ENCODE data around the gene CHRNA1.

The CHRNA1 gene

DNA sequence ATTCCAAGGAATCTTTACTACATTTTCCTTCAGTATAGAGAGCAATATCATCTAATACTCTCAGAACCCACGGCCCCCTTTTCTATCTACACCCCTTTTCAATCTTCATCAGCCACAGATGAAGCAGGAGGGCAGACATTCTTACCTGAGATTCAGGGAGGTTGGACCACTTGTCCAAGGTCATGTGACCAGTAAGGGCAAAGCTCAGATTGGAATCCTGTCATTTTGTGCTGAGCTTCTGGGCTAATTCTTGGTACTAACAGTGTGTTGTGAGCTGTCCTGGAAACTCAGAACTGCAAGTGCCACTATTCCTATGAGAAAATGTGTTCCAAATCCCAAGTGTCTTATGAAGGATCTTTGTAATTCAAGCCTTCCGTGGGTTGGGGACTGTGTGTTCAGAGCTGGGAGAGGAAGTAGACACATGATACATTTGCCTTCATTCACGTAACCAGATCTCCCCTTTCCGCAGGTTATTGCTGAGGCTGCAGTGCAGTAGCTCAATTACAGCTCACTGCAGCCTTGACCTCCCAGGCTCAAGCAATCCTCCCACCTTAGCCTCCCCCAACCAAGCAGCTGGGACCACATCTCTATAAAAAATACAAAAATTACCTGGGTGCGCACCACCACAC, 3.3 kb downstream of the CHRNA1 start:
- no peak for DNase-seq (ENCODE audit: low read depth in 2 of 2)

DNA sequence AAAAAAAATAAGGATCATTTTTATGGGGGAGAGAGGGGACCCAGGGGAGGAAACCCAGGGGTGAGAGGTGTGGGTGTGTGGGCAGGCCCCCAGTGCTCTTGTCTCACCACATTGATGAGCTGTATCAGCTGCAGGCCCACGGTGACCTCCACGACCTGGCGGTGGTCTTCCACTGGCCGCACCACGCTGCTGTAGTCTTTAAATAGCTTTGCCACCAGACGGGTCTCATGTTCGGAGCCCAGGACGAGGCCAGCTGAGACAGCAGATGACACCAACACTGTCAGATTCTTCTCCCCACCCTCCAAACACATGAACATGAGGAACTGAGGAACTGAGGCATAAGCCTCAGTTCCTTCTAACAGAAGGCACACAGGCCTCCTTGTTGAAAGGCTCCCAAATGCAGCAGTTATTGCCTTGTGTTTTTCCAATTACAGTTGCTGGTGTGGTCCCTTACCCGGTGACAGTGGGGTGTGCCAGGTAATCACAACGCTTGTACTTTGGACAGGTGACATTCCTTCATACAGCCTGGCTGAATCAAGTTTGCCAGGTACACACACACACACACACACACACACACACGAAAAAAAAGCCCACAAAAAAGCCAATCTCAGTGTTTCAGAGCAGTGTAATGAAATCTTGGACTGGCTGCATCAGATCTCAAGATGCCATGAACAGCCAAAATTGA, 4.7 kb downstream of the CHRNA1 start:
- no peak for DNase-seq (ENCODE audit: low read depth in 2 of 2)

DNA sequence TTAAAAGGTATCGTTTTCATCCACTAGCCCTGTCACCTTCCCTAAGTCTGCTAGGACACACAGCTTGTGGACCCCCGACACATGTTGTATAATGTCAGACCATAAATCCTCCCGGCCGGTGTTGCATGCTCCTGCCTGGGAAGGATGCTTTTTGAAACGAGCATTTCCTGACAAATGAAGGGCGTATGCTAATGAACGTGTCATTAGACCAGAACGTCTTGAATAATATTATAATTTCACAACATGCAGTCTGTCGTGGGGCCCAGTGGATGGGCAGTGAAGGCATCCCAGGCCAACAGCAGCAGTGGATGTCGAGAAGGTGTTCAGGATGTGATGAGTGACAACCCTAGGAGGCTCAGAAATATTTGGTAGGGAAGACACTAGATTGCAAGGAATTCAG, 7.5 kb downstream of the CHRNA1 start:
- DNase-seq (ENCODE audit: low read depth in 2 of 2) = no peak

DNA sequence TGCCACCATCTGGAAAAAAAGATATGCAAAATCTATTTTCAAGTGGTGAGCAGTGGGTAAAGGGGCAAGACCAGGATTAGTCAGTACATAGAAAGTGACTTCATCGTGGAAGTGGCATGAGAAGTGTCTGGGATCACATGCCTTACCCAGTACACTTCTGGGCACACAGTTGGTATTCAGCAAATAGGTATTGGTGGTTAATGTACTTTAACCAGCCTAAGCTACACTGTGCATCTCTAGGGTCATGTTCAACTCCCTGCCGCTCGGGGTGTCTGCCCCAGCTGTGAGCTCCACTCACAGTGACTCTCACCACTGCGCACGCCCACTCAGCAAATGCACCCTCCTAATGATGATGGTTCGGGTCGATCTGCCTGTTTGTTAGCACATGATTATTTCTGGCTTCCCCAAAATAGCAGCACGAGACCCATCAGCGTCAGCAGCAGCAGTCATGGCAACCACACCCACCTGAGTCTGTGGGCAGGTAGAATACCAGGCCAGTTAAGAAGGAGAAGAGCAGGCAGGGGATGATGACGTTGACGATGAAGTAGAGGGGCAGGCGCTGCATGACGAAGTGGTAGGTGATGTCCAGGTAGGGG, 11.1 kb downstream of the CHRNA1 start:
- no peak for DNase-seq (ENCODE audit: low read depth in 2 of 2)

DNA sequence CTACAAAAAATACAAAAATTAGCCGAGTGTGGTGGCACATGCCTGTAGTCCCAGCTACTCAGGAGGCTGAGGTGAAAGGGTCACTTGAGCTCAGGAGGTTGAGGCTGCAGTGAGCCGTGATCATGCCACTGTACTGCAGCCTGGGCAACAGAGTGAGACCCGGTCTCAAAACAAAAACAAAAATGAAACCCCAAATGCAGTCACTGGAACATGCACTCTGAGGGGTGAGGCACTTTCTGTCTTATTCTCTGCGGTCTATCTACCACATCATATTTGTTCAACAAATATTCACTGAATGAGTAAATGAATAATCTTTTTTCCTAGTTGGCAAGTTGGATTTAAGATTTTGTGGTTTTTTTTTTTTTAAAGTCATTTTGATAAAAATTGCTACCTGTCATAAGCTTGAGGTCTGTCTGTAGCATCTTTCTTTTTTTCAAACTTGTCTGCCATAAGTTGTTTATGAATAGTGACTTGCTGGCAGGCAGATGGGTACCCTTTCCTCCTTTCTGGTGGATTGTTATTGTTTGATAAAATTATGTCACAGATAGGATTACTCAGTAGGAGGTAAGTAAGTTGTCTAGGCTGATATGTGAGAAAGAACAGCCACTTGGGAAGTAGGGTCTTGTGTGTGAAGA, 11.8 kb downstream of the CHRNA1 start:
- DNase-seq (ENCODE audit: low read depth in 2 of 2) = no peak

DNA sequence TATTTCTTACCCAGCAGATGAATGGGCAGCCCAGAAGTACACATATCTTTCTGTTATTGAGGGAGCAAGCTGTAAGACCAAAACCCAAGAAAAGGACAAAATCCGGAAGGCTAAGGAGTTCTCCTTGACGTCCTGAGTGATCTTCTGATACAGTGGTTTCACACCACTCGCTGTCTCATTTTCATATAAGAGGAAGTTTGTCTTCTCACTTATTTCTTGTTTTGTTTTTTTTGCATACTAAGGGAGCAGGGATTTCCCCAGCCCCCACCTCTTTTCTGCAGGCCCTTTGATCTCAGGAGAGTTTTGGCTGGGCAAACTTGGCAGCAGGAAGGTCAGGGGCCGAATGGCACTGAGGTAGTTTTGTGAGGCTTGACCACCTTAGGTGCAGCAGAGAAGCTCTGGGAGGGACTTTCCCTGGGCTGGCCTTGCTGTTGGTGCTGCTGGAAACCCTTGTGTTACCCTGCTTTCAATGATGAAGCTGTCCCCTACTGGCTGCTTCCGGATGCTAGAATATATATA, 13.3 kb downstream of the CHRNA1 start:
- no peak for DNase-seq (ENCODE audit: low read depth in 2 of 2)

DNA sequence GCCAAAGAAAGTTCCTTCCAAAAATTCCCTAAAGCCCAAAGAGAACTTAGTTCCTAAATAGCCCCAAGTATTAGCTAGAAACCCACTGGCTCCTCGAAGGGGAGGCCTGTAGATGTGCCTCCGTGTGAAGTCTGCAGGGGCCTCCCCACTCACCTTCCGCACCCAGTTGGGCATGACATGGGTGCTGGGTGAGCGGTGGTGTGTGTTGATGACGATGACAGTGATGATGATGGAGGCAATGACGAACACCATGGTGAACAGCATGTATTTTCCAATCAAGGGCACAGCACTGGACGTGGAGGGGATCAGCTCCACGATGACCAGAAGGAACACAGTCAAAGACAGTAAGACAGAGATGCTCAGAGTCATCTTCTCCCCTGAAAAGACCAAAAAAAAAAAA, 14.5 kb downstream of the CHRNA1 start:
- DNase-seq (ENCODE audit: low read depth in 2 of 2) = no peak

DNA sequence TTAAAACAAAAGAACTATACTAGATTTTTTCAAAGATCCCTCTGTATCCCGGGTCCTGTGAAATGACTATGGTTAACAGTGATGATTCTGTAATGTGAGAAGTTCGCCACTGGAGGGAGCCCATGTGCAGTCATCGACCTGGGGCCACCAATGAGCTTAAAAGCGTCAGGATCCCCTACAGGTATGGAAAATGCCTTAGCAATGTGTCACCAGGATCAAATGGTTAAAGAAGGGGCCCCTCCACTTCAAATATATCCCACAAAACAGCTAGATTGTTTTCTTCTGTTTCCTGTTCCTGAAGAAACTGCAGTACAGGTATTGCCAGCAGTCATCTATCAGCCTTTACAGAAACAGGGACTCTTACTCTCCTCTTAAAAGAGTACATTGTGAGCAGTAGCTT, 15.3 kb downstream of the CHRNA1 start:
- DNase-seq (ENCODE audit: low read depth in 2 of 2) = peak; percentile 62 to 71

DNA sequence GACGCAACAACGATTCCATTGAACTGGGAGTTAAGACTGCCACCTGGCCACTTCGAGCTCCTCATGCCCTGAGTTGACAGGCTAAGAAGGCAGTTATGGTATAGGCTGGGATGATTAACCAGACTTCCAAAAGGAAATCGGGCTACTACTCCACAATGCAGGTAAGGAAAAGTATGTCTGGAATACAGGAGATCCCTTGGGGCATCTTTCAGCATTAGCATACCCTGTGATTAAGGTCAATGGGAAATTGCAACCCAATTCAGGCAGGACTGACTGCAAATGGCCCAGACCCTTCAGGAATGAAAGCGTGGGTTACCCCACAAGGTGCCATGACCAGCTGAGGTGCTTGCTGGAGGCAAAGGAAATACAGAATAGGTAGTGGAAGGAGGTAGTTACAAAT, 19.1 kb downstream of the CHRNA1 start:
- DNase-seq (ENCODE audit: low read depth in 2 of 2) = no peak

DNA sequence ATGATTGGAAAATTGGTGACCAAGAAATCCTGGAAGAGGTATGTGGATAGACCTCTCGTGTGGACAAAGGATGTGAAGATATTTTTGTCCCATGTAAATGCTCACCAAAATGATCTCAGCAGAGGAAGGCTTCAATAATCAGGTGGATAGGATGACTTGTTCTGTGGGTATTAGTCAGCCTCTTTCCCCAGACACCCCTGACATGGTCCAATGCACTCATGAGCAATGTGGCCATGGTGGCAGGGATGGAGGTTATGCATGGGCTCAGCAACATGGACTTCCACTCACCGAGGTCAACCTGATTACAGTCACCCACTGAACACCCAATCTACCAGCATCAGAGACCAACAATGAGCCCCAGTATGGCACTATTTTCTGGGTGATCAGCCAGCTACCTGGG, 20.2 kb downstream of the CHRNA1 start:
- no peak for DNase-seq (ENCODE audit: low read depth in 2 of 2)

DNA sequence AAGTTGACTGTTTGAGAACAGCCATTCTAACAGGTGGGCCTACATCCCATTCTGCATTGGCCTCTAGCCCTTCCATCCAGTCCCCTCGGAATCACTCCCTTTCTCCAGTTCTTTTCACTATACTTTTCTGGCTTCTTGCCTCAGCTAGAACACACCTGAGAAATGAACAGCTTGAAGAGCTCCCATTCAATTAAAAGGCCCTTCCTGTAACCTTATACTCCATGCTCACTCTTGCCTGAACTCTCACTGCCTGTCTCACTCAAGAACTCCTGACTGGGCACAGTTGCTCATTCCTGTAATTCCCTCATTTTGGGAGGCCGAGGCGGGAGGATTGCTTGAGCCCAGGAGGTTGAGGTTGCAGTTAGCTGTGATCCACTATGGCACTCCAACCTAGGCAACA, 23.6 kb downstream of the CHRNA1 start:
- DNase-seq (ENCODE audit: low read depth in 2 of 2) = no peak

DNA sequence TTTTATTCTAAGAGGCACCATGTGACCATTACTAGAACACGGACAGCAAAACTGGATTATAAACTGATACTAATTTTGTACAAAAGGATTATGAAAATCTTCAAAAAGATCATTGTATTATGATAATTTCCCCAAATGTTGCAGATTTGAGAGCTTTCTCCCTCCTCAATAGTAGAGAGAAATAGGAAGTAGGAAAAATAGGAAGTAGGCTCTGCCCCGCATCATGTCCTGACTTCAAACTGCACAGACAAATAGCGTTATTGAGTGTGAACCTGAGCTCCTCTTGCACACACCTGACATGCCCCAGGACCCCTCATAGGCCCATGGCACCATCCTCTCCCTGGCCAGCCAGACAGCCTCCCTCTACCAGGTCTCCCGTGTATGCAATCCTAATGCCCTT, 25.4 kb downstream of the CHRNA1 start:
- no peak for DNase-seq (ENCODE audit: low read depth in 2 of 2)

DNA sequence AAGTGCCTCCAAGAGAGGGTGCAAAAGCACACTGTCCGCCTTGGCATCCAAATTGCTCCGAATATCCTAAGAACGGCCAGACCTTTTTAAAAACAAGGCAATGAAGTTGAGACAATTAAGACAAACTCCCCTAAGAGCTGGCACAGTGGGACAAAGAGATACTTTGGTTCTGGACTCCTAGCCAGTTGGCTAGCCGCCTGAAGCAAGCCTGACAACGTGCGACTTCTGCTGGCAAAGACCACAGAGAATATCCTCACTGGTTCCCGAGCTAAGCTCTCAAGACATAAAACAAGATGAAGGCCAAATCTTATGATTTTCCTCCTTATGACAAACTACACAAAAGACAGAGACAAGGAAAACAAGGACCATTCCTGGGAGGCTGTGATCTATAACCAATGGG, 32.7 kb downstream of the CHRNA1 start:
- DNase-seq (ENCODE audit: low read depth in 2 of 2) = no peak

DNA sequence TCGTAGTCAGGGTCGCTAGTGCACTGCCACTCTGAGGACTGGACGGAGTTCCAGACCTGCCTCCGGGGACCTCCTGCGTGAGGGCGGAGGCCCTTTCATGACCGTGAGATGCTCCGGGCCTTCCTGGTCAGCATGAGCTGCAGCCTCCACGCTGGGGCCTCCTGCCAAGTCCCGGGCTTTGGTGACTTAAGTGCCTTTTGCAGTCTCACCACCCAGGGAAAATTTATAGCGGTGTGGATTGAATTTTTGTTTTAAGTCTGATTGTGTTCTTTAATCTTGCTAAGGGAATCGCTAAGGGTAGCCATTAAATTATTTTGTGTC, 33.6 kb downstream of the CHRNA1 start:
- DNase-seq (ENCODE audit: low read depth in 2 of 2) = no peak

DNA sequence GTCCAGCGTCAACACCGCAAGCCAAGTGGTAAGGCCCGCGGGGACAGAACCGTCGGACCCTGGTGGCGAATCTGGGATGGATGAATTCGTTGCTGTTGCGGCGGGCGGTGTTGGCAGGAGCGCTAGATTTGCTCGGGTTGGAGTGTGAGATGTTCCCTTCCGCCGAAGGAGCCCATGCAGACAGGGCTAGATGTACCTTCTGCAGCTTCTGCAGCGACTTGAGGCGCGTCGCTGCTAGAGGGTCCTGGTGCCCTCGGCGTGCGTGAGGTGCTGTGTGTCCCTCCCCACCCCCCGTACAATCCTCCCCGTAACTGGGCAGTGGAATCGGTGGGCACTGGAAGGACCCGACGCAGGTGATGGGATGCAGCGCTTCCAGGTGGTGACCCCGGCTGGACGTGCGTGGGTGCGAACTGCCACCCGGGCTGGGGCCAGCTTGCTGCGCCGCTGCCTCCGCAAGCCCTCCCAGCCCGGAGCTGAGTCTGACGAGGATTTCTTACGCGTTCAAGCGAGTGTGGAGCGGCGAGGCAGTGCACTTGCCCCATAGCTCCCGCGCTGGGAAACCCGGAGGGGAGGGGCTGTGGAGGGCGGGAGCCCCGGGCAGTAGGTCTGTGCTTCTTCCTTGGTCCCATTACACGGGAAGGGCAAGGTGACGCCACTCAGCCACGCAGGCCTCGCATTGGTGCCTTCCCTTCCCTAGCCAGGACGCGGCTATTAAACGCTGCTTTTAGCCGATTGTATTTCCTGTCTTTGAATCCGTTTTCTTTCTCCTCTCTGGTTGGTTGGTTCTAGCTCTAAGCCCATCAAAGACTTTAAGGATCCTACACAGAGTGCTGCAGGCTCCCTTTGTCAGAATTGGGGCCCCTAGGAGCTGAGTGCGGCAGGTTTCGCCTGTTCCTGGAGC, 34.2 kb downstream of the CHRNA1 start:
- DNase-seq (ENCODE audit: low read depth in 2 of 2) = peak in 1 of 2 donors; percentile 41

DNA sequence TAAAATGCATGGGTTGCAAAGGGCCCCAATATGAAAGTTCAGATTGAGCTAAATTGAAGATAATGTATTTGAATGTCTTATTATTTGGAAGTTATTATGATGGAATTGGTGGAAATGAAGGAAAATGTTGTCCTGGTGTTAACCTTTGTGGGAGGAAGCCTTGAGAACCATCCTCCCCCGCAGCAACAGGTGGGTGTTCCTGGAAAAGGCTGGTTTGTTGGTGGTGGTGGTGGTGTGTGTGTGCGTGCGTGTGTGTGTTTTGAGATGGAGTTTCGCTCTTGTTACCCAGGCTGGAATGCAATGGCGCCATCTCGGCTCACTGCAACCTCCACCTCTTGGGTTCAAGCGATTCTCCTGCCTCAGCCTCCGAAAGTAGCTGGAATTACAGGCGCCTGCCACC, 36.2 kb downstream of the CHRNA1 start:
- DNase-seq (ENCODE audit: low read depth in 2 of 2) = no peak

DNA sequence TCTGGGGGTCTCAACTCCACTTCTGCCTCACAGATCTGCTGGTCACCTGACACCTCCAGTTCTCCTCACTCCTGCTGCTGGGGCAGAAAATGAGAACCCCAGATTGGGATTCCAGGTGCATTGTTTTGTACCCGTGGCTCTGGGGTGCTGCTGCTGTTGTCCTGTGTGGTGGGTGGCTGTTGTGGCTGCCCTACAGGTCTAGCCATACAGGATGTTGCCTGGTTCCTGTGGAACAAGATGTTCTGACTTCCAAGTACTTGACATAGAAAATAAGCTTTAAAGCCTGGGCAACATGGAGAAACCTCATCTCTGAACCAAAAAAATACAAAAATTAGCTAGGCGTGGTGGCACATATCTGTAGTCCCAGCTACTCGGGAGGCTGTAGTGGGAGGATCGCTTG, 38.1 kb downstream of the CHRNA1 start:
- DNase-seq (ENCODE audit: low read depth in 2 of 2) = no peak

DNA sequence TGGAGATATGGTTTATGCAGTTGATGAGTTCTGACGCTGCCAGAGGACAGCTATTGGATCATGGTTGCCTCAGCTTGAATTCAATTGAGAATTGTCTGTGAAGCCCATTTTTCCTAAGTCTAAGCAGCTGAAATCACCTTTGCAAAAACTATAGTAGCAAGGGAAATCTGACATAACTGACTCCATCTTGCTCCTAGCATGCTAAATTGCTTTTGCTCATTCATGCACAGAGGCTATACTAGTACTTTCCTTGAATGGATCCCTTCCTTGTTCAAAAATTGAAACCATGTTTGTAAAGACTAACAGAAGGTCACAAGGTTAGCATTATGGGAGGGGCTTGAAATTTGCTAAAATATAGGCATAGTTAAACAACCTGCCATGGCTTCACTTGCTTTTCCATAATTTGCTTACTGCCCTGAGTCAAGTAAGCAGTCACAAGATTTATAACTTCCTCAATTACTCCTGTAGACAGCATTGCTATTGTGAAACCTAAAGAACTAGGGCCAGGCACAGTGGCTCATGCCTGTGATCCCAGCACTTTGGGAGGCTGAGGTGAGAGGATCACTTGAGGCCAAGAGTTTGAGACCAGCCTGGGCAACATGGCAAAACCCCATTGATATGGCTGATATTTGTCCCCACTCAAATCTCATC, 41.2 kb downstream of the CHRNA1 start:
- DNase-seq (ENCODE audit: low read depth in 2 of 2) = no peak

DNA sequence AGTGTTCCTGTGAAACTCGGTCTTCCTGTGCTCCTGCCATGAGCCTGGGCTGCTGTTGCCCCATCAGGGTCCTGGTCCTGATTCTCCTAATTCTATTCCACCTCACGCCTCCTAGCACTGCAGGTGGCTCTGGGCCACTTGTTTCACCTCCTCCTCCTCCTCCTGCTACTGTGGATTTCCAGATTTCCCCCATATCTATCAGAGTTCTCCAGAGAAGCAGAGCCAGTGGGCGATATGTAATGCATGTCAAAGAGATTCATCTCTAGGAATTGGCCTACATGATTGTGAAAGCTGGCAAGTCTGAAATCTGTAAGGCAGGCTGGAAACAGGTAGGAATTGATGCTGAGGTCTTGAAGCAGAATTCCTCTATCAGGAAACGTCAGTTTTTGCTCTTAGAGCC, 45.3 kb downstream of the CHRNA1 start:
- no peak for DNase-seq (ENCODE audit: low read depth in 2 of 2)

DNA sequence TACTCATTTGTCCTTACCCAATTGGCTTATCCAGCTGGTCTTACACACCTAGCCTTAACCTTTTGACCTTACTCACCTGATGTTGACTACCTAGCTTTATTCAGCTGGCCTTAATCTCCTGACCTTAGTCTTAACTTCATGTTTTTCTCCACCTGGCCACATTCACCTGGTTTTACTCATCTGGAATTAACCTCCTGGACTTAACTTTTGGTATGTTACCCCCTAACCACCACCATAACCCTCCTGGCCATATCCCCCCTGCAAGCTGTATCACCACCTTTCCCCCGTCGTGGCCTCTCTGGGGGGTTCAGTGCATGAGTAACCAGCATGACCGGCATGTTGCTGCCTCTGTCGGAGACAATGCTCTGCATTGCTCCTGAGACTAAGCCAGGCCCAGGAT, 45.7 kb downstream of the CHRNA1 start:
- DNase-seq (ENCODE audit: low read depth in 2 of 2) = no peak

DNA sequence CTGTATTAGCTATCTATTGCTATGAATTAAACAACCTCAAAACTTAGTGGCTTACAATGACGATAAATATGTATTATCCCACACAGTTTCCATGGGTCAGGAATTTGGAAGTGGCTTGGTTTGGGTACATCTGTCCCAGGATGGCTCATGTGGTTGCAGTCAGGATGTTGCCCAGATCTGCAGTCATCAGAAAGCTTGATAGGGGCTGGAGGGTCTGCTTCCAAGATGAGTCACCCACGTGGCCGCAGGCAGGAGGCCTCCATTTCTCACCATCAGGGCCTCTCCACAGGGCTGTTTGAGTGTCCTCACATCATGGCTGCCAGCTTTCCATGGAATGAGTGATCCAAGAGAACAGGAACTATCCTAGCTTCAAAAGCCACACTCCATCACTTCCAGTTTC, 46.4 kb downstream of the CHRNA1 start:
- DNase-seq (ENCODE audit: low read depth in 2 of 2) = no peak

Measured in activated CD4-positive, alpha-beta T cell treated with anti-CD3 and anti-CD28 coated beads for 24 hours (primary cell).